Stimulated activated naive CD8-positive, alpha-beta T cell treated with anti-CD3 and anti-CD28 coated beads, Interleukin-15, amount 100 ng/mL, for 72 hours (primary cell): Measurements from ENCODE around the gene NUDT15.
"Not testable (repeated sequence)": the region's sequence is repeated elsewhere in the genome, so short reads cannot be mapped to it uniquely, and the experiment has no call there.

Source experiments
- ATAC-seq: fragments of 150-1000 bp; cut with Tn5 transposase; 2 replicates; pipeline ENCODE4 v1.10.0; 2021; ENCODE audit warnings: mild to moderate bottlenecking, moderate library complexity
- DNase-seq, 2 donors: peaks; one replicate each; pipeline ENCODE4 v3.0.0; 2021 to 2022
- H3K27ac Mint-ChIP-seq, 2 donors: one replicate each; pipeline ENCODE4 v1.8.0; 2022; ENCODE audit warnings: mild to moderate bottlenecking in 2 of 2, mixed read lengths in 2 of 2, moderate library complexity in 2 of 2
- H3K27me3 Mint-ChIP-seq: one replicate; pipeline ENCODE4 v1.8.0; 2022; ENCODE audit warnings: mixed read lengths
- H3K4me1 Mint-ChIP-seq: one replicate; pipeline ENCODE4 v1.8.0; 2022; ENCODE audit warnings: mild to moderate bottlenecking, mixed read lengths
- H3K4me3 Mint-ChIP-seq, 2 donors: one replicate each; pipeline ENCODE4 v1.8.0; 2022; ENCODE audit warnings: mild to moderate bottlenecking in 2 of 2, mixed read lengths in 2 of 2, moderate library complexity in 1 of 2
- H3K9me3 Mint-ChIP-seq, 2 donors: one replicate each; pipeline ENCODE4 v1.8.0; 2022; ENCODE audit warnings: mixed read lengths in 2 of 2

NUDT15 gene

DNA sequence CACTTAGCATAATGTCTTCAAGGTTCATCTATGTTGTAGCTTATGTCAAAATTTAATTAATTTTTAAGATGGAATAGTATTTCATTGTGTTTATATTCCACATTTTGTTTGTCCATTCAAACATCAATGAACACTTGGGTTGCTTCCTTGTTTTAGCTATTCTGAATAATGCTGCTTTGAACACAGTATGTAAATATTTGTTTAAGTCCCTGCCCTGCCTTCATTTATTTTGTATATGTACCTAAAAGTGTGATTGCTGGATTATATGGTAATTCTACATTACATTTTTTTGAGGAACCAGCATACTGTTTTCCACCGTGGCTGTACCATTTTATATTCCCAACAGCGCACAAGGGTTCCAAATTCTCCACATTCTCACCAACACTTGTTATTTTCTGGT, 18.9 kb upstream of the NUDT15 start:
- Mint-ChIP-seq H3K4me1 (no peaks in the 10 kb centered on the region), H3K27me3 (no peaks in the 10 kb centered on the region), H3K9me3 (no peaks in the 10 kb centered on the region), H3K27ac (no peak overlapping the region), H3K4me3 (no peak overlapping the region)
- no peak for DNase-seq
- ATAC-seq = no peak

DNA sequence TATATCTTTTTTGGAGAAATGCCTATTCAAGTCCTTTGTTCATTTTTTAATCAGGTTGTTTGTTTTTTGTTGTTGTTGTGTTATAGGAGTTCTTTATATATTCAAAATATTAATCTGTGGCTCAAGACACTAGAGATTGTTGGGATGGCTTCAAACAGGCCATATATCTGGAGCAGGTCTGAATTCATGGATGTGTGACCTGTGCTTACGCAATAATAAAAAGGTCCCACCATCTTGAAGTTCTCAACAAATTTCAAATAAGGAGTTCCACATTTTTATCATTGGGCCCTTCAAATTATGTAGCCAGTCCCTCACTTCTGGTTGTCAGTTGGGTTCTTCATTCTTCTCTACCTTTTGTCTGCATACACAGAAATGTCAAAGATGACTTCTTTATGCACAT, 17.7 kb upstream of the NUDT15 start:
- H3K4me3 Mint-ChIP-seq = no peak overlapping the region
- ATAC-seq (no peak), DNase-seq (no peak)
- H3K9me3 Mint-ChIP-seq = no peaks in the 10 kb centered on the region
- no peaks in the 10 kb centered on the region for H3K27me3 Mint-ChIP-seq
- no peaks in the 10 kb centered on the region for H3K4me1 Mint-ChIP-seq
- no peak overlapping the region for H3K27ac Mint-ChIP-seq

DNA sequence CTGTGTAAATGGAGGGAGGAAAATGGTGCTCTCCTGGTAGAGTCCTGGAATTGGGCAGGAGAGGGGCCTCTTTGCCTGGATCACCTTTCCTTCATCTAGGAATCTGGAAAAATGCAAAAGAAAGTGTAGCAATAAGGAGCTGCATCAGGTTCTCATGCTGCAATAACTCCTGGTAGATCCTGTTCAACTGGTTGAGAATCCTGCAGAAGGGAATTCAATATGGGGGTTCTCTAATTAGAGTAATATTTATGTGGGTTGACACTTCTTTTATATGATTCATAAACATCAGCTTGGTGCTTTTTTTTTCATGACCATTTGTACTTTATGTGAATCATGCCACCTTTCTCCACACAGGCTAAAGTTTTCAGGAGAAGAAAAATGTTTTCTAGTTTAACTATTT, 9.5 kb upstream of the NUDT15 start:
- Mint-ChIP-seq H3K4me1 (no peaks in the 10 kb centered on the region), H3K9me3 (peaks cover 22 to 28% of the 10 kb centered on the region in 2 donors), H3K27ac (no peak overlapping the region), H3K27me3 (no peaks in the 10 kb centered on the region), H3K4me3 (no peak overlapping the region)
- DNase-seq (no peak), ATAC-seq (no peak)

DNA sequence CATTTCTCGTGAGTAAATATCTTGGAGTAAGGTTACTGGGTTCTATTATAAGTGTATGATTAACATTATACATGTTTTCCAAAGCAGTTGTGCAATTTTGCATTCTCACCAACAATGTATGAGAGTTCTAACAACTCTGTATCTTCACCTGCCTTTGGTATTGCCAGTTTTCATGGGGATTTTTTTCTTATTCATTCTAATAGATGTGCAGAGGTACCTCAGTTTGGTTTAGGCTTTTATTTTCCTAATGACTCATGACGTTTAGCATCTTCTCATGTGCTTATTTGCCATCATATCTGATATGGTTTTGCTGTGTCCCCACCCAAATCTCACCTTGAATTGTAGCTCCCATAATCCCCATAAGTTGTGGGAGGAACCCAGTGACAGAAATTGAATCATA, 7.7 kb upstream of the NUDT15 start:
- Mint-ChIP-seq H3K4me1 (peaks cover 3% of the 10 kb centered on the region), H3K27ac (no peak overlapping the region), H3K27me3 (no peaks in the 10 kb centered on the region), H3K9me3 (peaks cover 22 to 28% of the 10 kb centered on the region in 2 donors), H3K4me3 (no peak overlapping the region)
- ATAC-seq (peak; percentile 64), DNase-seq (no peak)

- peak overlapping the region; percentile 93 to 99 for H3K4me3 Mint-ChIP-seq
- no peak for DNase-seq
- no peak for ATAC-seq
- H3K27me3 Mint-ChIP-seq = no peaks in the 10 kb centered on the region
- no peaks in the 10 kb centered on the region for H3K9me3 Mint-ChIP-seq
- H3K4me1 Mint-ChIP-seq = peaks cover 50% of the 10 kb centered on the region
- H3K27ac Mint-ChIP-seq = peak overlapping the region; percentile 99
Measured at GRCh38 chr13:48038761-48039160, 1.2 kb downstream of the NUDT15 start.

DNA sequence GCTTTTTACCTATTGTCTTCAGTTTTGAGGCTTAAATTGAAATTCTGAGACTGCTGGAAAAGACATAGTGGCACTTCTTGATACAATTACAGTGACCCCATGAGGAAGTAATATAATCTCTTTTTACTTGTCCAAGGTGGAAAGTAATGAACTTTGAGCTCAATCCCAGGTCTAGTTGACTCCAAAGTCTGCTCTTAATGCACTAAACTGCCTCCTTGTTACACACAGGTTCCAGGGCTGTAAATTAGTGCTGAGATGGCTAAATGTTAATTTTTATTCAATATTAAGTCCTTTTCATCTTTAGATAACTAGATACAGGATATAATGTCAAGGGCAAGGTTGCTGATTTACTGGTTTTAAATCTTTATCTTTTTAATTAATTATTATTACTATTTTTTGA, 2.5 kb downstream of the NUDT15 start:
- H3K27ac Mint-ChIP-seq = peak overlapping the region in 1 of 2 donors; percentile 88
- ATAC-seq (no peak), DNase-seq (no peak)
- H3K4me1 Mint-ChIP-seq = peaks cover 47% of the 10 kb centered on the region
- no peaks in the 10 kb centered on the region for H3K9me3 Mint-ChIP-seq
- H3K4me3 Mint-ChIP-seq = no peak overlapping the region
- no peaks in the 10 kb centered on the region for H3K27me3 Mint-ChIP-seq

GRCh38 chr13:48040896-48041295, 3.4 kb downstream of the NUDT15 start:
- no peaks in the 10 kb centered on the region for H3K27me3 Mint-ChIP-seq
- H3K4me1 Mint-ChIP-seq = peaks cover 43% of the 10 kb centered on the region
- no peak overlapping the region for H3K27ac Mint-ChIP-seq
- DNase-seq (no peak), ATAC-seq (no peak)
- no peaks in the 10 kb centered on the region for H3K9me3 Mint-ChIP-seq
- no peak overlapping the region for H3K4me3 Mint-ChIP-seq

DNA sequence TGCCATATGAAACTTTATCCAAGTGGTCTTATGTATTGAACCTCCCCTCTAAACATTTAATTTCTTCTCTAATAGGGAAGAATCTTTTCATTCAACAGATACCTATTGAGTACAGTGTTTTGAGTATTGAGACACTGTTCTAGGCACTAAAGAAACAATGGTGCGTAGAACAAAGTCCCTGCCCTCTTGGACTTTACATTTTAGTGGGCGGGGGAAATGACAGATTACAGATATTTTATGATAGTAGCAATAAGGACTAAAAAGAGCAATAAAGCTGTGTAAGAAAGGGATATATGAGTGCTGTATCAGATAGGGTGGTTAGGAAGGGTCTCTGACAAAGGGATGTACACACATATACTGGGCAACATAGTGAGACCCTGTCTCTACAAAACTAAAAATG, 5.4 kb downstream of the NUDT15 start:
- peak overlapping the region in 1 of 2 donors; percentile 91 for H3K27ac Mint-ChIP-seq
- no peak for DNase-seq
- no peaks in the 10 kb centered on the region for H3K27me3 Mint-ChIP-seq
- peaks cover 29% of the 10 kb centered on the region for H3K4me1 Mint-ChIP-seq
- H3K9me3 Mint-ChIP-seq = no peaks in the 10 kb centered on the region
- no peak for ATAC-seq
- no peak overlapping the region for H3K4me3 Mint-ChIP-seq

DNA sequence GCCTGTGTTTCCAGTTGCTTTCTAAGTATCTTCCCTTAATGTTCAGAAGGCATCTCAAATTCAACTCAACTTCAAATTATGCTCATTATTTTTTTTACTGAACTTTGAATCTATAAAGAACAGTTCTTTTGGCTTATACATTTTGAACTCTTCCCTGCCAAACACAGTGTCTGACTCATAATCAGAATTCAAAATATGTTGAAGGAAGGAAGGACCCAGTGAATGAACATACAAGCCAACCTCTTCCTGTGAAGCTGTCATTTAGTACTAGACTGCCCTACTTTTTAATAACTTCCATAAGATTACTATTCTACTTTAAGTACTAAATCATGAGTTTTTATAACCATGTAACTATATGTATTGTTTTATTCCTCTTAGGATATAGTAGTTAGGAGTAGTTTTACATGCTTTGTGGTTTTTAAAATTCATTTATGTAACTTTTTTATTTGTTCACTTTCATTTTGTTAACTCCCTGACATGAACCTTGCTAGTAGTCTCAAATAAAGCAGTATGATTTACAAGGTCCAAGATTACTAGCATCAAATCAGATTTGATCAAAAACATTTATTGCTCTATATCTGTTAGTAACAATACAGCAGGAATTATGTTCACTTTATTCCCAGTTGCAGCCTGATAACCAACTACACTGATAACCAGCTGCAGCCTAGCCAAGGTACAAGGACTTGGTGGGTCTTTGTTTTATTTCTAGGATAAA, 6.4 kb downstream of the NUDT15 start:
- peak; percentile 82 for ATAC-seq
- H3K27ac Mint-ChIP-seq = peak overlapping the region in 1 of 2 donors; percentile 83
- peak overlapping the region in 1 of 2 donors; percentile 15 for H3K4me3 Mint-ChIP-seq

DNA sequence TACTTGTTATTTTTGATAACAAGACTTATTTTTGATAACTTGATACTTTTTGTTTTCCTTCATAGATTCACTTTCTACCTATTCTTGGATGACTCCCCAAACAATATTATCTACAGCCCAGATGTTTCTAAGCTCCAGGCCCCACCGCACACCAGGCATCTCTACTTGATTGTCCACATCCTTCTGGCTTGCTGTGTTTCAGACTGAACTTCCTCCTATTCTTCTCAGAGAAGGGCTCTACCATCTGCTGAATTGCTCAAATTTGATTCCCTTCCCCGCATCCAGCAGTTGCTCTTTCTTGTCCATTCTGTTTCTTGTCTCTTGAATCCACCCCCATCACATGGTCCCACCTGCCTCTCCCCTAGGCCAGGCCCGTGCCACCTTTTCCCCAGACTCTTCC, 13.0 kb downstream of the NUDT15 start:
- Mint-ChIP-seq H3K4me1 (no peaks in the 10 kb centered on the region), H3K27me3 (no peaks in the 10 kb centered on the region), H3K27ac (peak overlapping the region in 1 of 2 donors; percentile 28), H3K9me3 (no peaks in the 10 kb centered on the region), H3K4me3 (no peak overlapping the region)
- DNase-seq (no peak), ATAC-seq (no peak)

More for the DNA sequence above, 6.4 kb downstream of the NUDT15 start:
- Mint-ChIP-seq H3K9me3 (no peaks in the 10 kb centered on the region), H3K27me3 (no peaks in the 10 kb centered on the region), H3K4me1 (peaks cover 23% of the 10 kb centered on the region)
- DNase-seq = no peak

DNA sequence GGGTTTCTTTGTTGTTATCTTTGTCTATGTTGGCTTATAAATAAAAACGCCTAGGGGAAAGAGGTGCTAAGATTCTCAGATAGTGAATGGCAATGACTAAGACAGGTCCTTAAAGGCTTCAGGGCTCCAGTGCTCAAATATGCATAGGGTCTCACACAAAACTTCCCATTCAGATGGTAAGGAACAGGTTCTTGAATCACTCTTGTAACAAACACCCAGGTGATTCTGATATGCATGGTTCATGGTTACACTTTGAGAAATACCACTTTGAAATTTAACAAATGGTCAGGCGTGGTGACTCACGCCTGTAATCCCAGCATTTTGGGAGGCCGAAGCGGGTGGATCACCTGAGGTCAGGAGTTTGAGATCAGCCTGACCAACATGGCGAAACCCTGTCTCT, 17.1 kb downstream of the NUDT15 start:
- Mint-ChIP-seq H3K27me3 (no peaks in the 10 kb centered on the region), H3K27ac (no peak overlapping the region), H3K4me3 (no peak overlapping the region), H3K9me3 (no peaks in the 10 kb centered on the region), H3K4me1 (no peaks in the 10 kb centered on the region)
- ATAC-seq = no peak
- DNase-seq = no peak

DNA sequence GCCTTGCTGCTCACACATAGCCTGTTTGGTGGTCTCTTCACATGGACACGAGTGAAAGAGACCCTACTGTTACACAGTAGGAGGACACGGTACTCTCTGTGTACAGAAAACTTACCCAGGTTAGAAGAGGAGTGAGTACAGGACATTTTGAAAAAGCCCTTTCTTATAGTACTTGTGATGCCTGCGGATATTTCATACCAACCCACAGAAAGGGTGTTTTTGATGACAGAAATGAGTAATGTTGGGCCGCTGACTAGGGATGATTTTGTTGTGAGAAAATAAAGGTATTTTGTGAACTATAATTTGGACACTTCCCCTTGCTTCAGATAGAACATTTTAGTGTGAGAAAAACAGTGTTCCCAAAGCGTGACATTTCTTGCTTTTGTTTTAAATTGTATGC, 18.2 kb downstream of the NUDT15 start:
- Mint-ChIP-seq H3K4me3 (no peak overlapping the region), H3K9me3 (no peaks in the 10 kb centered on the region), H3K27ac (no peak overlapping the region), H3K27me3 (no peaks in the 10 kb centered on the region), H3K4me1 (no peaks in the 10 kb centered on the region)
- no peak for ATAC-seq
- no peak for DNase-seq

- ATAC-seq, H3K4me3 Mint-ChIP-seq, H3K27me3 Mint-ChIP-seq, H3K9me3 Mint-ChIP-seq, H3K4me1 Mint-ChIP-seq, DNase-seq: not testable (repeated sequence)
- peak overlapping the region in 1 of 2 donors; percentile 7 for H3K27ac Mint-ChIP-seq
Measured at GRCh38 chr13:48058536-48058935, 21.0 kb downstream of the NUDT15 start.

DNA sequence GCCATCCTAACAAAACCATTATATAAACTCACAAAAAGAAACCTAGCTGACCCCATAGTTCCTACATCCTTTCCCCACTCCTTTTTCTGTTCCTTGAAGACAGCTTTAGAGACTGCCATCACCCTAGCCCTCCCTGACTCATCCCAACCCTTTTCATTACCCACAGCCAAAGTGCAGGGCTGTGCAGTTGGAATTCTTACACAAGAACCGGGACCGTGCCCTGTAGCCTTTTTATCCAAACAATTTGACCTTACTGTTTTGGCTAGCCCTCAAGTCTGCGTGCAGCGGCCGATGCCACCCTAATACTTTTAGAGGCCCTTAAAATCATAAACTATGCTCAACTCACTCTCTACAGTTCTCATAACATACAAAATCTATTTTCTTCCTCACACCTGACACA, 22.4 kb downstream of the NUDT15 start:
- H3K27ac Mint-ChIP-seq = peak overlapping the region; percentile 1 to 47
- not testable (repeated sequence) for ATAC-seq, H3K4me3 Mint-ChIP-seq, H3K9me3 Mint-ChIP-seq, H3K4me1 Mint-ChIP-seq, DNase-seq, H3K27me3 Mint-ChIP-seq

- H3K27ac Mint-ChIP-seq = peak overlapping the region; percentile 77 to 97
- H3K27me3 Mint-ChIP-seq = no peaks in the 10 kb centered on the region
- peaks cover 9 to 14% of the 10 kb centered on the region in 2 donors for H3K9me3 Mint-ChIP-seq
- no peak overlapping the region for H3K4me3 Mint-ChIP-seq
- DNase-seq (peak; percentile 38 to 72), ATAC-seq (peak; percentile 99)
- peaks cover 19% of the 10 kb centered on the region for H3K4me1 Mint-ChIP-seq
Measured at GRCh38 chr13:48066310-48066989, 28.9 kb downstream of the NUDT15 start.

- Mint-ChIP-seq H3K9me3 (peaks cover 14 to 15% of the 10 kb centered on the region in 2 donors), H3K27me3 (no peaks in the 10 kb centered on the region), H3K4me1 (peaks cover 19% of the 10 kb centered on the region), H3K27ac (no peak overlapping the region), H3K4me3 (no peak overlapping the region)
- no peak for ATAC-seq
- DNase-seq = no peak
Measured at GRCh38 chr13:48068036-48068435, 30.5 kb downstream of the NUDT15 start.
